ENCODE measurements around the gene CAPZA3. TPM values are rescaled to one million over a fixed set of nuclear protein-coding genes. Genes with fewer than 3 reads are reported as not detected.

CAPZA3 gene
- total RNA-seq, 1 donor from 2014 or later, result not detected

DNA sequence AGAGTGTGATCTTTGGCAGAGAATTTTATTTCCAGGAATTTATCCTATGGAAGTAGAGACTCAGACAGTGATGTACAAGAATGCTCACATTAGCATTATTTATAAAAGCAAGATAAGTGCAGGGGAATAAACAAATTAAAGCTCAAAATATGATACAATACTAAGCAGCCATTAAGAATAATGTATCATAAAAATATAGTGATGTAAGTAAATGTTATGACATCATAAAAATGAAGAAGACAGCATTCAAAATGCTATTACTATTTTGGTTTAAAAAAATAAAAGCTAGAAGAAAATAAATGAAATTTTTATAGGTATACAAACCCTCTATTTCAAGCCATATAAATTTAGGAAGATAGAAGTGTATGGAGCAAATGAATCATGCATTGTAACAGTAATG is 17.2 kb upstream of the CAPZA3 start:
- Histone ChIP-seq H3K27ac (no peak overlapping the region), H3K27me3 (no peaks in the 10 kb centered on the region), H3K9me3 (no peaks in the 10 kb centered on the region), H3K36me3 (no peaks in the 10 kb centered on the region), H3K4me1 (no peaks in the 10 kb centered on the region), H3K4me3 (no peak overlapping the region)
- DNase-seq (no peak), ATAC-seq (no peak)
- intact Hi-C loops (cut with DNase I), result no loop called here
- TF ChIP-seq, protein P1, sequence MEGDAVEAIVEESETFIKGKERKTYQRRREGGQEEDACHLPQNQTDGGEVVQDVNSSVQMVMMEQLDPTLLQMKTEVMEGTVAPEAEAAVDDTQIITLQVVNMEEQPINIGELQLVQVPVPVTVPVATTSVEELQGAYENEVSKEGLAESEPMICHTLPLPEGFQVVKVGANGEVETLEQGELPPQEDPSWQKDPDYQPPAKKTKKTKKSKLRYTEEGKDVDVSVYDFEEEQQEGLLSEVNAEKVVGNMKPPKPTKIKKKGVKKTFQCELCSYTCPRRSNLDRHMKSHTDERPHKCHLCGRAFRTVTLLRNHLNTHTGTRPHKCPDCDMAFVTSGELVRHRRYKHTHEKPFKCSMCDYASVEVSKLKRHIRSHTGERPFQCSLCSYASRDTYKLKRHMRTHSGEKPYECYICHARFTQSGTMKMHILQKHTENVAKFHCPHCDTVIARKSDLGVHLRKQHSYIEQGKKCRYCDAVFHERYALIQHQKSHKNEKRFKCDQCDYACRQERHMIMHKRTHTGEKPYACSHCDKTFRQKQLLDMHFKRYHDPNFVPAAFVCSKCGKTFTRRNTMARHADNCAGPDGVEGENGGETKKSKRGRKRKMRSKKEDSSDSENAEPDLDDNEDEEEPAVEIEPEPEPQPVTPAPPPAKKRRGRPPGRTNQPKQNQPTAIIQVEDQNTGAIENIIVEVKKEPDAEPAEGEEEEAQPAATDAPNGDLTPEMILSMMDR (IDR thresholded peaks at IDR 0.05), result no peak

DNA sequence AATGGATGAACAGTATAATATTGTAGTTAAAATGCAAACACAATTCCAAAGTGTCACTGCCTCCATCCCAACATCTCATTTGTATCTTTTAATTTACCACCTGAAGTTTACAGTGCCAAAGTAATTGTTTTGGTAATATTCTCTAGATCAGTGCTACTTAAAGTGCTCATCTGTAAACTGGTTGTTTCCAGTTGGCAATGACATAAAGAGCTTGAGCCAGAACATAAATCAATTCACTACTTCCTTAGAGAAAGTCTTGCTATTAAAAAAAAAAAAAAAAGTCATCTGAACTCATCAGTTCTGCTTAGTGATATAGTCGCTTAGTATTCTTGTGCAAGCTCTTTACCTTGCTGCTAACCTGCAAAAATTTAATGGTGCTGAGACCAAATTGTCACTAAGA is 16.5 kb upstream of the CAPZA3 start:
- intact Hi-C loops (cut with DNase I), result no loop called here
- H3K27me3 ChIP-seq, result no peaks in the 10 kb centered on the region
- DNase-seq, result no peak

DNA sequence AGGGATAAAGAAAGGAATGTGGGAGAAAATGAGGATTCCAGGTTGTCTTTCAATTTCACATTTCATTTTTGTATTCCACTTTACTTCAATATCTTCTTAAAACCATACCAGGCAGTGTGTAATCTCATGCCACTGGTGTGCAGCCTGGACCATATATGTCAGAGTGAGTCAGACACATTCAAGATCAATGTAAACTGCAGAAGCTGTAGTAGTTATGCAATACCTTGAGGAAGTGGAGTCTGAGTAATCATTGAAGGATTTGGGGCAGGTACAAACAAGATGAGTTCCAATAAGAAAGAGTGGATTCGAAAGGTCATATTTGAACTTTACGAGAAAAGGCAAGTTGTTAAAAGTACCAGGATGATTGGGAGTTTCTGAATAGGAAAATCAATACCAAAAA is 14.2 kb upstream of the CAPZA3 start:
- H3K4me1 ChIP-seq, result no peaks in the 10 kb centered on the region
- TF ChIP-seq, protein P1 (IDR thresholded peaks at IDR 0.05), result no peak
- intact Hi-C loops (cut with DNase I), result no loop called here
- no peaks in the 10 kb centered on the region for H3K27me3 ChIP-seq
- H3K36me3 ChIP-seq, result no peaks in the 10 kb centered on the region
- ATAC-seq, result peak; percentile 78
- no peaks in the 10 kb centered on the region for H3K9me3 ChIP-seq
- no peak overlapping the region for H3K27ac ChIP-seq
- H3K4me3 ChIP-seq, result no peak overlapping the region
- no peak for DNase-seq

More for the DNA sequence above, 16.5 kb upstream of the CAPZA3 start:
- no peak overlapping the region for H3K27ac ChIP-seq
- H3K4me3 ChIP-seq, result no peak overlapping the region
- no peaks in the 10 kb centered on the region for H3K4me1 ChIP-seq
- ATAC-seq, result no peak
- TF ChIP-seq, protein P1 (IDR thresholded peaks at IDR 0.05), result no peak
- no peaks in the 10 kb centered on the region for H3K9me3 ChIP-seq
- H3K36me3 ChIP-seq, result no peaks in the 10 kb centered on the region

DNA sequence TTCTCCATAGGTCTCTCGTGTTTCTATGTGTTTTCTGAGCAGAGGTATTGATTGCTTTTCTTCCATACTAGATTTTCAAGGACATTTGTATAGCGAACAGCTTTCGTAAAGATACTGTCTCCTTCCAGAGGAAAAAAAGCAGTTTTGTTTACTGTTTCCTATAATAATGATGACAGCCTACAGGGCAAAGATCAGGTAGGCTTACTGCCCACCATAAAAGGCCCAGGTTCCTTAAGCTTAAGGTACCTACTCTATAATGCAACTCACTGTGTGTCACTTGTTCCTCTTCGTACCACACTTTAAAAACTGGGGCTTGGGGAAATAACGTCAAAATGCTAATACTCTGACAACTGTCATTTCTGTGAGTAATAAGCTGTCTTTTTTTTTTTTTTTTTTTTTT is 6.8 kb upstream of the CAPZA3 start:
- Histone ChIP-seq H3K27me3 (no peaks in the 10 kb centered on the region), H3K4me3 (no peak overlapping the region), H3K36me3 (no peaks in the 10 kb centered on the region), H3K27ac (no peak overlapping the region), H3K9me3 (no peaks in the 10 kb centered on the region), H3K4me1 (no peaks in the 10 kb centered on the region)
- TF ChIP-seq, protein P1 (IDR thresholded peaks at IDR 0.05), result no peak
- DNase-seq (no peak), ATAC-seq (no peak)
- intact Hi-C loops (cut with DNase I), result no loop called here

DNA sequence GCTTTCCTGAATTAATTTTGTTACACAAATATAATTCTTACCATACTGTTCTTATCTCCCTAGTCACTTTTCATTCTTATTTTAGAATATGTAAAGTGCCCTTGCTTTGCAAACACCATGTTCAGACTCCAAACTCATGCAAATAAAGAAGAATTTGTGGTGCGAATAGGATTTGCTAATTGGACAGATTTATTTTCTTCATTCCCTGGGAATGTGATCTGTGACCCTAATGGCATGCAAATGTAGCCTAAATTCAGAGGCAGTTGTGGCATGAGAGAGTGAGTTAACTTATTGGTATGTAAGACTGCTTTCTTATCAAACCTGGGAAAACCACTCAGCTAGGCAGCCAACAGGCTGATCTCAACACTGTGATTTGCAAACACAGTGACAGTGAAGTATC is 10.0 kb downstream of the CAPZA3 start:
- Histone ChIP-seq H3K36me3 (no peaks in the 10 kb centered on the region), H3K4me1 (no peaks in the 10 kb centered on the region), H3K4me3 (no peak overlapping the region), H3K27me3 (no peaks in the 10 kb centered on the region), H3K9me3 (no peaks in the 10 kb centered on the region), H3K27ac (no peak overlapping the region)
- TF ChIP-seq, protein P1 (IDR thresholded peaks at IDR 0.05), result no peak
- ATAC-seq, result peak; percentile 62
- DNase-seq, result no peak
- intact Hi-C loops (cut with DNase I), result no loop called here

DNA sequence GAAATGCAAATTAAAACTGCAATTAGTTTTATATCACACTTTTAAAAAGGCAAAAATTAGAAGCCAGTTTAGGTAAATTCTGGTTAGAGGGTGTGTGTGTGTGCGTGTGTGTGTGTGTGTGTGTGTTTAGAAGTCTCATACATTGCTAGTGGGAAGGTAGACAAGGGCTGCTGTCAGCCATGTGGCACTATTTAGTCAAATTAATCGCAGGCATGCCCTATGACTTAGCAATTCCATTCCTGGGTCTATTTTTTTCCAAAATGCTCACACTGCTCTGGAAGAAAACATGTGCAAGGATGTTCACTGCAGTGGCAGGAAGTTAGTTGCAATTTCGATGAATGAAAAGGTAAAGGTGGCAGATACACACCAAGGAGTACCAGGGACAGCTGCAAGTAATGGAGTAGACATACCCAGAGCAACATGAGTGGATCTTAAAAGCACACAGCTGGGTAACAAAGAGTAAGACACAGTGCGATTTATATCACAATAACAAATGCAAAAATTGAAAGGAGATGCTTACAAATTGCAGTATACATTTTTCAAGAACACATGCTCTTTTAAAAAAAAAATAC is 11.6 kb downstream of the CAPZA3 start:
- TF ChIP-seq, protein P1 (IDR thresholded peaks at IDR 0.05), result no peak
- DNase-seq, result no peak
- intact Hi-C loops (cut with DNase I), result no loop called here
- H3K4me1 ChIP-seq, result peaks cover 6% of the 10 kb centered on the region
- H3K27me3 ChIP-seq, result no peaks in the 10 kb centered on the region
- H3K4me3 ChIP-seq, result no peak overlapping the region
- H3K9me3 ChIP-seq, result no peaks in the 10 kb centered on the region
- no peak for ATAC-seq
- H3K27ac ChIP-seq, result no peak overlapping the region
- no peaks in the 10 kb centered on the region for H3K36me3 ChIP-seq

Measured in upper lobe of right lung (tissue), 1 donor.